COLO668 (cell line): ENCODE results near the gene HAPLN2.
"Not testable (repeated sequence)": the region's sequence is repeated elsewhere in the genome, so short reads cannot be mapped to it uniquely, and the experiment has no call there.

Experiments
- DNase-seq: peaks from one replicate; lab custom pipeline; 2025; ENCODE audit not compliant: unreplicated experiment; lab: John Stamatoyannopoulos, UW

HAPLN2 gene

GRCh38 chr1:156591432-156592157, 27.6 kb upstream of the HAPLN2 start, which contains the start of gene NAXE:
Gene NAXE (plus strand): TSS chr1:156591776. CDS start chr1:156591805, 29 bp downstream.
- peak; percentile 93 for DNase-seq

- DNase-seq: no peak
These were observed 26.9 kb upstream of the HAPLN2 start for GRCh38 chr1:156592158-156592909.

GRCh38 chr1:156592910-156593660, 26.1 kb upstream of the HAPLN2 start:
- DNase-seq: peak; percentile 86

- DNase-seq: no peak
These were observed 25.6 kb upstream of the HAPLN2 start for GRCh38 chr1:156593661-156593989.

- DNase-seq: no peak
These were observed 25.0 kb upstream of the HAPLN2 start for GRCh38 chr1:156594190-156594589.

GRCh38 chr1:156595016-156595415, 24.2 kb upstream of the HAPLN2 start:
- DNase-seq: no peak

GRCh38 chr1:156596426-156596825, 22.8 kb upstream of the HAPLN2 start:
- no peak for DNase-seq

GRCh38 chr1:156598125-156598524, 21.1 kb upstream of the HAPLN2 start:
- DNase-seq: no peak

GRCh38 chr1:156598731-156599432, 20.3 kb upstream of the HAPLN2 start:
- no peak for DNase-seq

- no peak for DNase-seq
These were observed 19.4 kb upstream of the HAPLN2 start for GRCh38 chr1:156599811-156600210.

- DNase-seq: peak; percentile 43
These were observed 18.5 kb upstream of the HAPLN2 start for GRCh38 chr1:156600733-156601121.

GRCh38 chr1:156601122-156601830, 17.9 kb upstream of the HAPLN2 start, which contains the start of gene GPATCH4:
Gene GPATCH4 (minus strand): TSS chr1:156601479.
- DNase-seq: peak; percentile 77

GRCh38 chr1:156601892-156602291, 17.3 kb upstream of the HAPLN2 start:
- no peak for DNase-seq

- DNase-seq: no peak
These were observed 16.6 kb upstream of the HAPLN2 start for GRCh38 chr1:156602557-156602993.

GRCh38 chr1:156607344-156607743, 11.9 kb upstream of the HAPLN2 start:
- DNase-seq: not testable (repeated sequence)

- peak; percentile 67 for DNase-seq
These were observed 11.1 kb upstream of the HAPLN2 start for GRCh38 chr1:156608036-156608674.

GRCh38 chr1:156608981-156609380, 10.2 kb upstream of the HAPLN2 start:
- DNase-seq: peak; percentile 79

- DNase-seq: not testable (repeated sequence)
These were observed 9.1 kb upstream of the HAPLN2 start for GRCh38 chr1:156610072-156610471.

GRCh38 chr1:156612666-156613065, 6.5 kb upstream of the HAPLN2 start:
- DNase-seq: no peak

- DNase-seq: no peak
These were observed 3.3 kb upstream of the HAPLN2 start for GRCh38 chr1:156615946-156616345.
